Measurements from ENCODE around the gene SMAD3. TPM values are rescaled to one million over a fixed set of nuclear protein-coding genes. Genes with fewer than 3 reads are reported as not detected.

The SMAD3 gene
- total RNA-seq, 1 donor from 2014 or later, result 8.2 TPM

- H3K4me1 Mint-ChIP-seq (ENCODE audit: unreplicated experiment), result no peaks in the 10 kb centered on the region
- H3K36me3 Mint-ChIP-seq (ENCODE audit: low read depth, unreplicated experiment), result no peaks in the 10 kb centered on the region
- peaks cover 3% of the 10 kb centered on the region for H3K27me3 Mint-ChIP-seq (ENCODE audit: unreplicated experiment)
- H3K27ac Mint-ChIP-seq (ENCODE audit: unreplicated experiment), result no peak overlapping the region
- no peak for DNase-seq (ENCODE audit: low spot score)
- H3K9me3 Mint-ChIP-seq (ENCODE audit: unreplicated experiment), result no peaks in the 10 kb centered on the region
- no peak for TF ChIP-seq CTCF (IDR thresholded peaks at IDR 0.05; ENCODE audit: unreplicated experiment)
- H3K4me3 Mint-ChIP-seq (ENCODE audit: unreplicated experiment), result no peak overlapping the region
These were observed 14.0 kb upstream of the SMAD3 start for GRCh38 chr15:67051088-67052045.

GRCh38 chr15:67054676-67055075 lies 10.7 kb upstream of the SMAD3 start:
- no peaks in the 10 kb centered on the region for H3K9me3 Mint-ChIP-seq (ENCODE audit: unreplicated experiment)
- no peak overlapping the region for H3K4me3 Mint-ChIP-seq (ENCODE audit: unreplicated experiment)
- H3K4me1 Mint-ChIP-seq (ENCODE audit: unreplicated experiment), result no peaks in the 10 kb centered on the region

GRCh38 chr15:67059127-67059553 lies 6.3 kb upstream of the SMAD3 start:
- H3K36me3 Mint-ChIP-seq (ENCODE audit: low read depth, unreplicated experiment), result no peaks in the 10 kb centered on the region
- H3K27ac Mint-ChIP-seq (ENCODE audit: unreplicated experiment), result no peak overlapping the region
- H3K27me3 Mint-ChIP-seq (ENCODE audit: unreplicated experiment), result peaks cover 10% of the 10 kb centered on the region
- no peak for DNase-seq (ENCODE audit: low spot score)
- H3K9me3 Mint-ChIP-seq (ENCODE audit: unreplicated experiment), result no peaks in the 10 kb centered on the region
- H3K4me3 Mint-ChIP-seq (ENCODE audit: unreplicated experiment), result no peak overlapping the region
- TF ChIP-seq CTCF (IDR thresholded peaks at IDR 0.05; ENCODE audit: unreplicated experiment), result no peak
- peaks cover 3% of the 10 kb centered on the region for H3K4me1 Mint-ChIP-seq (ENCODE audit: unreplicated experiment)

More at GRCh38 chr15:67054676-67055075, 10.7 kb upstream of the SMAD3 start:
- Mint-ChIP-seq H3K36me3 (ENCODE audit: low read depth, unreplicated experiment) (no peaks in the 10 kb centered on the region), H3K27me3 (ENCODE audit: unreplicated experiment) (peaks cover 5% of the 10 kb centered on the region), H3K27ac (ENCODE audit: unreplicated experiment) (no peak overlapping the region)
- TF ChIP-seq CTCF (IDR thresholded peaks at IDR 0.05; ENCODE audit: unreplicated experiment), result no peak
- DNase-seq (ENCODE audit: low spot score), result no peak

GRCh38 chr15:67061811-67062368 lies 3.5 kb upstream of the SMAD3 start:
- no peak for TF ChIP-seq CTCF (IDR thresholded peaks at IDR 0.05; ENCODE audit: unreplicated experiment)
- H3K27me3 Mint-ChIP-seq (ENCODE audit: unreplicated experiment), result peaks cover 13% of the 10 kb centered on the region
- peaks cover 8% of the 10 kb centered on the region for H3K4me1 Mint-ChIP-seq (ENCODE audit: unreplicated experiment)
- no peaks in the 10 kb centered on the region for H3K36me3 Mint-ChIP-seq (ENCODE audit: low read depth, unreplicated experiment)
- H3K27ac Mint-ChIP-seq (ENCODE audit: unreplicated experiment), result no peak overlapping the region
- no peaks in the 10 kb centered on the region for H3K9me3 Mint-ChIP-seq (ENCODE audit: unreplicated experiment)
- no peak overlapping the region for H3K4me3 Mint-ChIP-seq (ENCODE audit: unreplicated experiment)
- DNase-seq (ENCODE audit: low spot score), result no peak
